Stimulated activated CD4-positive, alpha-beta T cell treated with anti-CD3 and anti-CD28 coated beads, Interleukin-12 subunit alpha, Interleukin-12 subunit beta, amount 100 ng/mL, for 24 hours (primary cell): ENCODE data around the gene GPBP1.
"Not testable (repeated sequence)": the region's sequence is repeated elsewhere in the genome, so short reads cannot be mapped to it uniquely, and the experiment has no call there.

Experiments
- DNase-seq, 2 experiments: peaks; one replicate each; pipeline ENCODE4 v3.0.0-alpha.2; 2020; ENCODE audit warnings: low read depth in 2 of 2

The GPBP1 gene

DNA sequence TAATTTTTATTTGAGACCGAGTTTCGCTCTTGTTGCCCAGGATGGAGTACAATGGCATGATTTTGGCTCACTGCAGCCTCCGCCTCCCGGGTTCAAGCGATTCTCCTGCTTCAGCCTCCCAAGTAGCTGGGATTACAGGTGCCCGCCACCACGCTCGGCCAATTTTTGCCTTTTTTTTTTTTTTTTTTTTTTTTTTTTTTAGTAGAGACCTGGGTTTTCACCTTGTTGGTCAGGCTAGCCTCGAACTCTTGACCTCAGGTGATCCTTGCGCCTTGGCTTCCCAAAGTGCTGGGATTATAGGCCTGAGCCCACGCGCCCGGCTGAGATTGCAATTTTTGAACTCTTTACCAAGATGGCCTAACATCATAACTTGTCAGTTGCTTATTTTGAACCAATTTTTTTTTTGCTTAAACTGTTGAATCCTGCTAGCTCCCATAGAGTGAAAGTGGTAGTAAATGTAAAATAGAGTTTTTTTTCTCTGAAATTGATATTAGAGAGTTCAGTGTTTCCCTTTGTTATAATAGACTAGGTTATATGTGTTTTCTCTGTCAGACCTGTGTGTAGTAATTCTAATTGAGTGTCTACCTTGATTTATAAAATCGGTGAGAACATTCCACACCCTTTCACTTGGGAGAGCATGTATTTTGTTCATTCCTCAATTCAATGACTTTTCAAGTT, 3.8 kb downstream of the GPBP1 start:
- no peak for DNase-seq

DNA sequence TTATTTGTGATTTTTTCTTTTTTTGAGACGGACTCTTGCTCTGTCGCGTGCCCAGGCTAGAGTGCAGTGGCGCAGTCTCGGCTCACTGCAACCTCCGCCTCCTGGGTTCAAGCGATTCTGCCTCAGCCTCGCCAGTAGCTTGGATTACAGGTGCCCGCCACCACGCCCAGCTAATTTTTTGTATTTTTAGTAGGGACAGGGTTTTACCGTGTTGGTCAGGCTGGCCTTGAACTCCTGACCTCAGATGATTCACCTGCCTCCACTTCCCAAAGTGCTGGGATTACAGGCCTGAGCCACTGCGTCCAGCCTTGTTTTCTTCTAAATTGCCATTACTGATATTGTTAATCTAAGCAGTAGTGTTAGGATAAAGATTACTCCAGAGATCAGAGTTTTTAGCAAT, 4.4 kb downstream of the GPBP1 start:
- DNase-seq: not testable (repeated sequence)

DNA sequence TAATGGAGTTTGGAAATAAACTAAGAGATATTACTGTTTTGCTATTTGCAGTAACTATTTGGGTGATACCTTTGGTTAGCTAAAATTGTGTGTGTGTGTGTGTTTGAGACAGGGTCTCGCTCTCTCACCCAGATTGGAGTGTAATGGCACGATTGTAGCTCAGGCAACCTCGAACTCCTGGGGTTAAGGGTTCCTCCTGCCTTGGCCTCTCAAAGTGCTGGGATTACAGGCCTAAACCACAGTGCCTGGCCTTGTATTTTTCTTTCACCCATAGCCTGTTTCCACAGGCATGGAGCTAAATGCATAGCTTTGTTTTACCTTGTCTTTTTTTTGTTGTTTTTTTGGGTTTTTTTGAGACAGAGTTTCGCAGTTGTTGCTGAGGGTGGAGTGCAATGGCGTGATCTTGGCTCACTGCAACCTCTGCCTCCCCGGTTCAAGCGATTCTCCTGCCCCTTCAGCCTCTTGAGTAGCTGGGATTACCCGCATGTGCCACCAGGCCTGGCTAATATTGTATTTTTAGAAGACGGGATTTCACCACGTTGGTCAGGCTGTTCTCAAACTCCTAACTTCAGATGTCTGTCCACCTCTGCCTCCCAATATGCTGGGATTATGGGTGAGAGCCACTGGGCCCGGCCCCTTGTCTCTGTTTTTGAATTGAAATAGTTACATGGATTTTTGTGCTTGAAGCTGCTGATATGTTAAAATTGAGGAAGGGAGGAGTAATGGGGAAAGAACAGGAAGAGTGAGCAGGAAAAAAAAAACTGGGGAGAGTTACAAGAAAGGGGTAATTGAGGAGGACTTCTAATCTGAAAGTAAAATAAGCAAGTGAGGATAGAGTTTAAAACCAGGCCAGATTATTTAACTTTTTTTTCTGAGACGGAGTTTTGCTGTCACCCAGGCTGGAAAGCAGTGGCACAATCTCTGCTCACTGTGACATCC, 5.7 kb downstream of the GPBP1 start:
- DNase-seq: no peak

DNA sequence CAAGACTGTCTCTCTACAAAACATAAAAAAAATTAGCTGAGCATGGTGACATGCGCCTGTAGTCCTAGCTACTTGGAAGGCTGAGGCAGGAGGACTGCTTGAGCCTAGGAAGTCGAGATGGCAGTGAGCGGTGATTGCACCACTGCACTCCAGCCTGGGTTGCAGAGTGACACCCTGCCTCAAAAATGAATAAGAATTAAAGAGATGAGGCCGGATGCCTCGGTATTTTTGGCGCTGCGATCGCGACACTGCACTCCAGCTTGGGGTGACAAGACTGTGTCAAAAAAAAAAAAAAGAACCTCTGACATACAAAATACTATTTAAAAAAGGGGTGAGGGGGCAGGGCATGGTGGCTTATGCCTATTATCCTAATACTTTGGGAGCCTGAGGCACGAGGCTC, 7.3 kb downstream of the GPBP1 start:
- no peak for DNase-seq

GRCh38 chr5:57184322-57184721, 10.5 kb downstream of the GPBP1 start:
- DNase-seq: no peak

GRCh38 chr5:57185313-57185712, 11.5 kb downstream of the GPBP1 start:
- no peak for DNase-seq

DNA sequence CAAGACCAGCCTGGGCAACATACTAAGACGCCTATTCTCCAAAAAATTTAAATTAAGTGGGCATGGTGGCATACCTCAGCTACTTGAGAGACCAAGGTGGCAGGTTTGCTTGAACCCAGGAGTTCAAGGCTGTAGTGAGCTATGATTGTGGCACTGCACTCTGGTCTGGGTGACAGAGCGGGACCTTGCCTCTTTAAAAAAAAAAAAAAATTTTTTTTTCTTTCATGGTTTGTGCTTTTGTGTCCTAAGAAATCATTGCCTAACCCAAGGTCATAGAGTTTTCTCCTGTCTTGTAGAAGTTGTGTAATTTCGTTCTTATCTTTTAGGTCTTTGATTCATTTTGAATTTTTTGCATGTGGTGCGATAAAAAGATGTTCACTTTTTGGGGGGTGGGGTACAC, 12.3 kb downstream of the GPBP1 start:
- DNase-seq: no peak

GRCh38 chr5:57187977-57188376, 14.1 kb downstream of the GPBP1 start:
- DNase-seq: not testable (repeated sequence)

DNA sequence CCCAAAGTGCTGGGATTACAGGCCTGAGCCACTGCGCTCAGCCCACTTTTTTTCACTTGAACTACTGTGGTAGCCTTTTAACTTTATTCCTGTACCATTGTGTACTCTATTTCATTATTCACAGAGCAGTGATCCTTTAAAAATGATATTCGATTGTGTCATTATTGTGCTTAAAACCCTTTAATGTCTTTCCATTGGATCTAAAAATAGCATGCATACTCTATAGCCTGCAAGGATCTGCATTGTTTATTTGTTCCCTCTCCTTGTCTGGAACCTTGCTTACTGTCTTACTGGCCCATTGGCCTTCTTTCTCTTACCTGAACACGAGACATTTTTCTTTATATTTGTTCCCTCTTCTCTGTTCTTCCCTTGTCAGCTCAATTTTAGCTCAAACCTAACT, 15.7 kb downstream of the GPBP1 start:
- DNase-seq: no peak

DNA sequence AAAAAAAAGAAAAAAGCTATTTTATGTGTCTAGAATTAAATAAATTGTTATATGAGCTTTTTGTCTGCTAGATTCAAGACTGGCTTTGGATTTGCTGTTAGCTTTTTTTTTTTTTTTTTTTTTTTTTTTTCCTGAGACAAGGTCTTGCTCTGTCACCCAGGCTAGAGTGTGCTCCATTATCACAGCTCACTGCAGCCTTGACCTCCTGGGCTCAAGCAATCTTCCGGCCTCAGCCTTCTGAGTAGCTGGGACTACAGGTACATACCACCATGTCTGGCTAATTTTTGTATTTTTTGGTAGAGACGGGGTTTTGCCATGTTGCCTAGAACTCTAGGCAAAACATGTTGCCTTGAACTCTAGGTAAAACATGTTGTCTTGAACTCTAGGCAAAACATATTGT, 16.7 kb downstream of the GPBP1 start:
- no peak for DNase-seq

DNA sequence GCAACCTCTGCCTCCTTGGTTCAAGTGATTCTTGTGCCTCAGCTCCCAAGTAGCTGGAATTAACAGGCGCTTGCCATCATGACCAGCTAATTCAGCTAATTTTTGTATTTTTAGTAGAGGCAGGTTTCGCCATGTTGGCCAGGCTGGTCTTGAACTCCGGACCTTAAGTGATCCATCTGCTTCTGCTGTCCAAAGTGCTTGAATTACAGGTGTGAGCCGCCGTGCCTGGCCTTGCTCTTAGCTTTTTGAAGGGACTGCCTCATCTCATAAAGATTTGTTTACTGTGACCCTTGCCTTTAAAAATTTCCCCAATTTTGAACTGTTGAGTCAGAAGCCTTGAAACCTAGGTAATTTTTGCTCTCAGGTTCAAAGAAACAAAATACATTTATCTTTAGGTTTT, 17.3 kb downstream of the GPBP1 start:
- DNase-seq: no peak

- no peak for DNase-seq
Observed at GRCh38 chr5:57191986-57192385, 18.1 kb downstream of the GPBP1 start.

DNA sequence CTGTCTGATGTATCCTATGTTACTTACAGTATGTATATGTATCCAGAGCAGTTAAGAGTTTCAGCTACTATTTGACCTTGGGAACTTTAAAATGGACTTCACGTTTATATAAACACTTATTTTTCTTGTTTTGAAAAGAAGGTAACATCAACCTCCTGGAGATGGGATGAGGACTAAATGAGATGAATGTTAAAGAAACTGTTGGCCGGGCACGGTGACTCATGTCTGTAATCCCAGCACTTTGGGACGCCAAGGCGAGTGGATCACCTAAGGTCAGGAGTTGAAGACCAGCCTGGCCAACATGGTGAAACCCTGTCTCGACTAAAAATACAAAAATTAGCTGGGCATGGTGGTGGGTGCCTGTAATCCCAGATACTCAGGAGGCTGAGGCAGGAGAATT, 19.0 kb downstream of the GPBP1 start:
- not testable (repeated sequence) for DNase-seq

- DNase-seq: no peak
Observed at GRCh38 chr5:57193757-57194413, 20.0 kb downstream of the GPBP1 start.

DNA sequence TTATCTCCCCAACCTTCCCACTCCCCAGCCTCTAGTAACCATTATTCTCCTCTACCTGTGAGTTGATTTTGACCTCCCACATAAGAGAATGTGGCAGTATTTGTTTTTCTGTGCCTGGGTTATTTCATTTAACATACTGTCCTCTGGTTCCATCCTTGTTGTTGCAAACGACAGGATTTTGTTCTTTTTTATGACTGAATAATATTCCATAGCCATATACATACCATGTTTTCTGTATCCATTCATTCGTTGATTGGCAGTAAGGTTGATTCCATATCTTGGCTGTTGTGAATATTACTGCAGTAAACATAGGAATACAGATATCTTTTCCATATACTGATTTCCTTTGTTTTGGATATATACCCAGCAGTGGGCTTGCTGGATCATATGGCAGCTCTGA, 20.8 kb downstream of the GPBP1 start:
- no peak for DNase-seq

- DNase-seq: no peak
Observed at GRCh38 chr5:57195060-57195459, 21.2 kb downstream of the GPBP1 start.

DNA sequence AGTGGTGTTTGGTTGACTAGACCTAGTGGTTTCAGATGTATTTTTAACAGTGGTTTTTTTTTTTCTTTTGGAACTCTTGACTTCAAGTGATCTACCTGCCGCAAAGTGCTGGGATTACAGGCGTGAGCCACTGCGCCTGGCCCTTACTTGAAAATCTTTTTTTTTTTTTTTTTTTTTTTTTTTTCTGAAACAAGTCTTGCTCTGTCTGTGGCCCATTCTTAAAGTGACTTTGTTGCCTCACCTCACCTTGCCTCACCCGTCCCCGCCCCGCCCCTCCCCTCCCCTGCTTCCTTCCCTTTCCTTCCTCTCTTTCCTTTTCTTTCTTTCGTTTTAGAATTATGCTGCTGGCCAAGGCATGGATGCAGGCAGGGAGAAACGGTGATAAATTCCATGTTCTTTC, 26.0 kb downstream of the GPBP1 start:
- no peak for DNase-seq

DNA sequence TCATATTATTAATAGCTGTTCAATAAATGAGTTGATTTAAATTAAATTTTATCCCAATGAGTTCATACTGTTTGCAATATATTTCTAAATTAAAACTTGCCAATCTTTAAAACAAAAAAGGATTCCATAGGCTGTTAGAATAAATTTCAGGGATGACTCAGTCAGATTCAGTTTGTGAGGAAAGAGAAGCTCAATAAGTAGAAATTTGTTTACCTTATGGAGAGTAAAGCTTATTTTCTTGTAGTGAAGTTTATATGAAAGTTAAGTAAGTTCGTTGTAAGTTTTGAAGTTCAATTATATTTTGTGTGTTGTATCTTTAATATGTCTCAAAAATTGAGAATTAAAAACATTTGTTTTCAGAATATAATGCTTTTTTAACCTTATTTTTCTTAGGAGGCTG, 29.0 kb downstream of the GPBP1 start:
- DNase-seq: no peak

- no peak for DNase-seq
Observed at GRCh38 chr5:57207007-57207653, 33.3 kb downstream of the GPBP1 start.

- DNase-seq: no peak
Observed at GRCh38 chr5:57207681-57208080, 33.8 kb downstream of the GPBP1 start.

DNA sequence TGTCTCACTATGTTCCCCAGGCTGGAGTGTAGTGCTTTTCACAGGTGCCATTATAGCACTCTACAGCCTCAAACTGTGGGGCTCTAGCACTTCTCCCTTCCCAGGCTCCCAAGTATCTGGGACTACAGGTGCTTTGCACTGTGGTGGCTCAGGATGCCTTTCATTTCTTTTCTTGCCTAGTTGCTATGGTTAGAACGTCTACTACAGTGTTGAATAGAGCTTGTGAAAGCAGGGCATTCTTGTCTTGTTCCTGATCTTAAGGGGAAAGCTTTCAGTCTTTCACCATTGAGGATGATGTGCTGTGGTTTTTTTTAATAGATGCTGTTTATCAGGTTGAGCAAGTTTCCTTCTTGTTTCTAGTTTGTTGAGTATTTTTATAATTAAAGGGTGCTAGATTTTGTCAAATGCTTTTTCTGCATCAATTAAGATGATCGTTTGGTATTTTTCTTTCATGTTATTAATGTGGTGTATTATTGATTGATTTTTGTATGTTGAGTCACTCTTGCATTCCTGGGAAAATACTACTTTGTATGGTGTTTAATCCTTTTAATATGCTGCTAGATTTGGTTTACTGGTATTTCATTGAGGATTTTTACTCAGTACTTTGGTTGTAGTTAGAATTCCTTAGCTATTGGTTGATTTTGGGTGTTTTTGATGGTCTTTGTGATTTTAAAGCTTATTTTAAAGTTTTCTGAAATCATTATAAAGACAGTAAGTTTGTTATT, 35.6 kb downstream of the GPBP1 start:
- DNase-seq: no peak
